Small intestine (tissue), 7 donors: ENCODE measurements around the gene SPDEF. TPM values are rescaled to one million over a fixed set of nuclear protein-coding genes. Genes with fewer than 3 reads are reported as not detected.

ENCODE experiments used
- DNase-seq, 2 donors: peaks; one replicate each; pipeline versions ENCODE4 v3.0.0 to v3.0.0-alpha.2; 2013
- FAIRE-seq: peaks from 2 replicates; lab custom pipeline; 2012; peaks lifted over from hg19 to GRCh38; lab: Jason Lieb, UNC
- H3K27ac ChIP-seq, 3 donors: one replicate each; pipeline ENCODE4 v1.5.1; 2013; ENCODE audit warnings: low read length in 2 of 3, mild to moderate bottlenecking in 2 of 3, control low read depth in 1 of 3, inconsistent platforms in 1 of 3, low read depth in 1 of 3, moderate library complexity in 1 of 3
- H3K27me3 ChIP-seq, 3 donors: one replicate each; pipeline ENCODE4 v1.6.1; 2013; ENCODE audit warnings: low read length in 3 of 3, inconsistent platforms in 1 of 3; ENCODE audit not compliant: control insufficient read depth in 3 of 3, insufficient read depth in 3 of 3
- H3K36me3 ChIP-seq, 3 donors: one replicate each; pipeline ENCODE4 v1.6.1; 2013; ENCODE audit warnings: low read length in 3 of 3, inconsistent platforms in 1 of 3, low read depth in 1 of 3, mild to moderate bottlenecking in 1 of 3, moderate library complexity in 1 of 3; ENCODE audit not compliant: control insufficient read depth in 3 of 3, insufficient read depth in 2 of 3
- H3K4me1 ChIP-seq, 3 donors: one replicate each; pipeline ENCODE4 v1.6.1; 2013; ENCODE audit warnings: low read length in 2 of 3, inconsistent platforms in 1 of 3, low read depth in 1 of 3, mild to moderate bottlenecking in 1 of 3, moderate library complexity in 1 of 3; ENCODE audit not compliant: control insufficient read depth in 3 of 3, insufficient read depth in 2 of 3
- H3K4me3 ChIP-seq, 3 donors: one replicate each; pipeline ENCODE4 v1.5.1; 2013; ENCODE audit warnings: low read length in 3 of 3, control low read depth in 1 of 3, inconsistent platforms in 1 of 3, low read depth in 1 of 3, mild to moderate bottlenecking in 1 of 3, moderate library complexity in 1 of 3
- H3K9me3 ChIP-seq, 2 donors: one replicate each; pipeline ENCODE4 v1.6.1; 2013; ENCODE audit warnings: low read depth in 1 of 2, low read length in 1 of 2; ENCODE audit not compliant: control insufficient read depth in 2 of 2, insufficient read depth in 1 of 2
- WGBS, 3 donors: extraction: QIAGEN DNeasy Blood & Tissue Kit; methylation state at CpG; one replicate each; pipeline ENCODE4 v1.1.7; 2013; 5-methylcytosine and 5-hydroxymethylcytosine counted together
- polyA plus RNA-seq, 4 donors: library from polyadenylated mRNA; stranded (reverse) in 3 of 4; unstranded in 1 of 4; fragments of 200-250 nt in 3 of 4; fragments of 120-200 nt in 1 of 4; gene quantifications; one replicate each; pipeline versions ENCODE4 v1.2.1 to v1.2.3, GENCODE V29; 2013
- donor health status: healthy with polysubstance abuse.
- donor health status: control.
- donor health status: control.
- donor health status: Bipolar disorder and iron deficiency.
- donor health status: healthy.

Gene SPDEF
- polyA plus RNA-seq, 4 donors, result 10.9 to 20.6 (median 16.7) TPM

- Histone ChIP-seq H3K27ac (no peak overlapping the region), H3K9me3 (no peaks in the 10 kb centered on the region), H3K27me3 (no peaks in the 10 kb centered on the region), H3K4me1 (peaks cover 0 to 5% (median 0%) of the 10 kb centered on the region in 3 donors), H3K4me3 (no peak overlapping the region), H3K36me3 (peaks cover 0 to 14% (median 0%) of the 10 kb centered on the region in 3 donors)
- FAIRE-seq (no peak), DNase-seq (no peak)
- WGBS, 3 donors, result 79 to 85% (median 83%) methylated on average over 3 of the region's 3 CpGs
These were observed 41.6 kb upstream of the SPDEF start for GRCh38 chr6:34597605-34598353.

- H3K9me3 ChIP-seq, result no peaks in the 10 kb centered on the region
- FAIRE-seq, result no peak
- H3K36me3 ChIP-seq, result peaks cover 0 to 21% (median 0%) of the 10 kb centered on the region in 3 donors
- no peak overlapping the region for H3K4me3 ChIP-seq
- no peak for DNase-seq
- H3K27me3 ChIP-seq, result no peaks in the 10 kb centered on the region
- WGBS, 3 donors, result 73 to 88% (median 75%) methylated on average over 1 of the region's 1 CpG
- H3K4me1 ChIP-seq, result no peaks in the 10 kb centered on the region
- no peak overlapping the region for H3K27ac ChIP-seq
These were observed 40.7 kb upstream of the SPDEF start for GRCh38 chr6:34596798-34597197.

GRCh38 chr6:34595332-34596184 is 39.4 kb upstream of the SPDEF start:
- Histone ChIP-seq H3K4me1 (no peaks in the 10 kb centered on the region), H3K4me3 (no peak overlapping the region), H3K36me3 (peaks cover 0 to 22% (median 0%) of the 10 kb centered on the region in 3 donors), H3K27ac (no peak overlapping the region), H3K27me3 (no peaks in the 10 kb centered on the region), H3K9me3 (no peaks in the 10 kb centered on the region)
- FAIRE-seq (no peak), DNase-seq (no peak)
- WGBS, 3 donors, result 71 to 79% (median 77%) methylated on average over 6 of the region's 6 CpGs

DNA sequence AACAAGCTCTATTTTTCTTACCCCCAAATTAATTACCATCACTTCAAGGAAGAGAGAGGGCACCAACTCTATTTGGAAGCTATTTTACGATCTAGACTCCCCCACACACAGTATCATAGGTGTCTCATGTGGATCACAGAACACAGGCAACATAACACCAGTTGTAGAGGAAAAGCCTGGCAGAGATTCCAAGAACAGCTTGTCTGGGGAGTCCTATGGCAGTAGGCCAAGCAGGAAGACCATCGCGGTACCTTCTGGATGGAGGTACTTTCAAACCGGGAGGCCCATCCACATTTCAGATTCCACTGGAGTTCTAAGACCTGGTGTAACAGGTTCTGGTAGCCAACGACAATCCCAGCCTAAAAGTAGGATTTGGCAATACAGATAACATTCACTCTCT is 37.6 kb upstream of the SPDEF start:
- no peaks in the 10 kb centered on the region for H3K9me3 ChIP-seq
- DNase-seq (no peak), FAIRE-seq (no peak)
- H3K27ac ChIP-seq, result no peak overlapping the region
- WGBS, 3 donors, result 43 to 63% (median 51%) methylated on average over 5 of the region's 5 CpGs
- peaks cover 0 to 36% (median 3%) of the 10 kb centered on the region in 3 donors for H3K36me3 ChIP-seq
- H3K27me3 ChIP-seq, result no peaks in the 10 kb centered on the region
- H3K4me1 ChIP-seq, result no peaks in the 10 kb centered on the region
- H3K4me3 ChIP-seq, result no peak overlapping the region

DNA sequence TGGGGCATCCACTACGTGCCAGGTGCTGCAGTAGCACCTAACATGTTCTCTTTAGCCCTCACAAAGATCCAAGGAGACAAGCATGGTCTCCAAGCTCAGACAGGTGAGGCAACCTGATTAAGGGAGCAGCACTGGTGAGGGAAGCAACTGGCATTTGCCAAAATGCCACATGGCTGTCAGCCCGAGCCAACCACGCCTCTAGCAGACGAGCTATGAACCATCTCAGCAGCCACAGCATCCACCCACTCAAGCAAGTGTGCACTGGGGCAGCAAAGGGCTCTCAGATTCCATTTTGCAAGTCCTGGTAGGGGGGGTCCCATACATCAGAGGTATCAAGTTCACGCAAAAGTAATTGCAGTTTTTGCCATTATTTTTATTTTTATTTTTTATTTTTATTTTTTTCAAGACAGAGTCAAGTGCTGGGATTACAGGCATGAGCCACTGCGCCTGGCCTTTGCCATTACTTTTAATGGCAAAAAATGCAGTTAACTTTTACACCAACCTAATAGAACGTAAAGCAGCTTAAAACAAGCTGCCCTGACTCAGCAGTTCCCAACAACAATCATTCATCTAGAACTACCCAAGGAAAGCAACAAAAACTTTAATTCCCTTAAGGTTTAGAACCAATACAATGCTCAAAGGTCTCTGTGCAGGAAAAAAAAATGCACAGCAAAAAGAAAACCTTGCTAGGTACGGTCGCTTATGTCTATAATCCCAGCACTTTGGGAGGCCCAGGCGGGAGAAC is 36.3 kb upstream of the SPDEF start:
- Histone ChIP-seq H3K9me3 (no peaks in the 10 kb centered on the region), H3K27me3 (no peaks in the 10 kb centered on the region), H3K27ac (no peak overlapping the region), H3K4me1 (no peaks in the 10 kb centered on the region), H3K36me3 (peaks cover 2 to 49% (median 5%) of the 10 kb centered on the region in 3 donors), H3K4me3 (no peak overlapping the region)
- FAIRE-seq (no peak), DNase-seq (no peak)
- 90% methylated on average over 10 of the region's 10 CpGs for WGBS, 3 donors

DNA sequence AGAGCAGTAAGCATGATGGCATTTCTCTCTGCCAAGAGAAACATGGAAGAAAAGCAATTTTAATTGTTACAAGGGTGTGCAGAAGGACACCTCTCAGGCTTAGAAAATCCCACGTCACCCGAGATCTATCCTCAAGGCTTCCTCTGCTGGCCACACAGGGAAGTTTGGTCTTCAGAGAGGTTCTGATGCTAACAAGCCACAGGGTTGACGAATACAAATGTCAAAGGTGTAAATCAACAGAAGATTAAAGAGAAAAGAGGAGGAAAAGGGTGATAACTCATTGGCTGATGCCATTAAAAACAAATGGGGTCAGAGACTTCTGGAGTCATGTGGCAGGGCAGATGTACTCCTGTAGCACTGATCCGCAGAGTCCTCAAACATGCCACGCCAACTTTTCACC is 33.6 kb upstream of the SPDEF start:
- FAIRE-seq, result no peak
- 94 to 96% (median 95%) methylated on average over 5 of the region's 5 CpGs for WGBS, 3 donors

GRCh38 chr6:34589140-34589539 is 33.0 kb upstream of the SPDEF start:
- no peak for DNase-seq
- no peak overlapping the region for H3K4me3 ChIP-seq
- no peaks in the 10 kb centered on the region for H3K4me1 ChIP-seq
- H3K27ac ChIP-seq, result no peak overlapping the region
- no peaks in the 10 kb centered on the region for H3K9me3 ChIP-seq
- H3K36me3 ChIP-seq, result peaks cover 2 to 53% (median 5%) of the 10 kb centered on the region in 3 donors
- FAIRE-seq, result no peak
- WGBS, 3 donors, result 94 to 100% (median 98%) methylated on average over 2 of the region's 2 CpGs
- no peaks in the 10 kb centered on the region for H3K27me3 ChIP-seq

More for the DNA sequence above, 33.6 kb upstream of the SPDEF start:
- Histone ChIP-seq H3K27me3 (no peaks in the 10 kb centered on the region), H3K9me3 (no peaks in the 10 kb centered on the region), H3K36me3 (peaks cover 2 to 56% (median 5%) of the 10 kb centered on the region in 3 donors), H3K4me3 (no peak overlapping the region), H3K4me1 (no peaks in the 10 kb centered on the region), H3K27ac (no peak overlapping the region)
- DNase-seq, result no peak

GRCh38 chr6:34587851-34588250 is 31.7 kb upstream of the SPDEF start:
- Histone ChIP-seq H3K27me3 (no peaks in the 10 kb centered on the region), H3K27ac (no peak overlapping the region), H3K4me3 (no peak overlapping the region), H3K4me1 (no peaks in the 10 kb centered on the region), H3K9me3 (no peaks in the 10 kb centered on the region), H3K36me3 (peaks cover 2 to 57% (median 5%) of the 10 kb centered on the region in 3 donors)
- DNase-seq, result no peak
- no peak for FAIRE-seq
- WGBS, 3 donors, result 97 to 99% (median 97%) methylated on average over 2 of the region's 2 CpGs
